Lung (tissue), 12 donors: ENCODE data around the gene RASSF10. TPM values are rescaled to one million over a fixed set of nuclear protein-coding genes. Genes with fewer than 3 reads are reported as not detected.

Experiments used
- ATAC-seq: fragments of 200-7000 bp; cut with Tn5 transposase; one replicate; pipeline ENCODE4 v1.9.1; 2020; ENCODE audit warnings: moderate number of reproducible peaks; ENCODE audit not compliant: insufficient read depth, low FRiP score
- DNase-seq, 3 donors: peaks; one replicate each; pipeline ENCODE4 v3.0.0-alpha.2; 2013 to 2017
- H3K27ac ChIP-seq, 2 donors: one replicate each; pipeline ENCODE4 v1.5.1; 2013; ENCODE audit warnings: mild to moderate bottlenecking in 2 of 2, moderate library complexity in 2 of 2, control low read depth in 1 of 2, inconsistent platforms in 1 of 2, low read depth in 1 of 2, low read length in 1 of 2
- H3K27me3 ChIP-seq, 3 donors: one replicate each; pipeline ENCODE4 v1.5.1; 2013; ENCODE audit warnings: low read length in 2 of 3; ENCODE audit not compliant: control insufficient read depth in 3 of 3, insufficient read depth in 3 of 3
- H3K36me3 ChIP-seq, 4 donors: one replicate each; pipeline ENCODE4 v1.5.1; 2013; ENCODE audit warnings: low read length in 4 of 4, mild to moderate bottlenecking in 1 of 4, moderate library complexity in 1 of 4; ENCODE audit not compliant: control insufficient read depth in 4 of 4, insufficient read depth in 4 of 4
- H3K4me1 ChIP-seq, 5 donors: one replicate each; pipeline ENCODE4 v1.5.1; 2013; ENCODE audit warnings: low read length in 5 of 5, mild to moderate bottlenecking in 2 of 5, moderate library complexity in 1 of 5; ENCODE audit not compliant: control insufficient read depth in 5 of 5, insufficient read depth in 5 of 5
- H3K4me3 ChIP-seq: one replicate; pipeline ENCODE4 v1.5.1; 2013; ENCODE audit warnings: mild to moderate bottlenecking, control low read depth, moderate library complexity
- H3K9ac ChIP-seq, 2 donors: one replicate each; pipeline ENCODE4 v1.5.1; 2013; ENCODE audit warnings: low read length in 2 of 2, control low read depth in 1 of 2; ENCODE audit not compliant: insufficient read depth in 1 of 2
- H3K9me3 ChIP-seq, 4 donors: one replicate each; pipeline ENCODE4 v1.5.1; 2013; ENCODE audit warnings: low read length in 3 of 4, mild to moderate bottlenecking in 1 of 4, moderate library complexity in 1 of 4; ENCODE audit not compliant: control insufficient read depth in 4 of 4, insufficient read depth in 3 of 4
- CTCF ChIP-seq: IDR thresholded peaks from 2 replicates; pipeline ENCODE4 v1.5.1; 2012; ENCODE audit warnings: mild to moderate bottlenecking; ENCODE audit errors: control extremely low read depth, extremely low read depth
- WGBS, 2 donors: extraction: QIAGEN DNeasy Blood & Tissue Kit; methylation state at CpG; one replicate each; pipeline ENCODE4 v1.1.7; 2013; 5-methylcytosine and 5-hydroxymethylcytosine counted together
- polyA plus RNA-seq, 2 donors: library from polyadenylated mRNA; stranded (reverse); fragments of 200-250 nt; gene quantifications; one replicate each; pipeline ENCODE4 v1.2.1, GENCODE V29; 2013
- total RNA-seq, 2 donors: library from RNA; depleted of rRNA in 1 of 2; stranded (reverse); fragments of >200 nt in 1 of 2; gene quantifications; one replicate each; pipeline ENCODE4 v1.2.1, GENCODE V29; 2014 to 2021
- donor health status: control.
- donor health status: control.
- donor health status: Bipolar disorder and iron deficiency.
- donor health status: healthy.
- donor health status: DM: yes; HTN: yes; CAD: no.

RASSF10 gene
- total and polyA plus RNA-seq, 4 donors = 1.7 to 12.2 (median 6.1) TPM

- Histone ChIP-seq H3K4me3 (no peak overlapping the region), H3K27ac (no peak overlapping the region), H3K27me3 (no peaks in the 10 kb centered on the region), H3K36me3 (no peaks in the 10 kb centered on the region), H3K9me3 (no peaks in the 10 kb centered on the region), H3K9ac (no peak overlapping the region), H3K4me1 (peaks cover 0 to 7% (median 0%) of the 10 kb centered on the region in 5 donors)
- DNase-seq = no peak
- ATAC-seq = no peak
- no peak for TF ChIP-seq CTCF
- WGBS, 2 donors = 39 to 40% methylated on average over 2 of the region's 2 CpGs
These were observed 33.9 kb upstream of the RASSF10 start for GRCh38 chr11:12975195-12975594.

- H3K27ac ChIP-seq = no peak overlapping the region
- no peak for DNase-seq
- 22 to 46% methylated on average over 8 of the region's 8 CpGs for WGBS, 2 donors
- H3K9me3 ChIP-seq = no peaks in the 10 kb centered on the region
- TF ChIP-seq CTCF = no peak
- no peak for ATAC-seq
- H3K27me3 ChIP-seq = no peaks in the 10 kb centered on the region
- no peak overlapping the region for H3K4me3 ChIP-seq
- H3K36me3 ChIP-seq = no peaks in the 10 kb centered on the region
- peaks cover 0 to 6% (median 0%) of the 10 kb centered on the region in 5 donors for H3K4me1 ChIP-seq
- H3K9ac ChIP-seq = no peak overlapping the region
These were observed 29.0 kb upstream of the RASSF10 start for GRCh38 chr11:12979928-12980689.

GRCh38 chr11:12981676-12982522 lies 27.2 kb upstream of the RASSF10 start:
- Histone ChIP-seq H3K36me3 (no peaks in the 10 kb centered on the region), H3K27me3 (no peaks in the 10 kb centered on the region), H3K4me3 (no peak overlapping the region), H3K9me3 (no peaks in the 10 kb centered on the region), H3K4me1 (peaks cover 0 to 6% (median 0%) of the 10 kb centered on the region in 5 donors), H3K27ac (no peak overlapping the region), H3K9ac (no peak overlapping the region)
- ATAC-seq = no peak
- TF ChIP-seq CTCF = no peak
- DNase-seq = no peak
- WGBS, 2 donors = 71 to 77% methylated on average over 3 of the region's 3 CpGs
